GM19328 (cell line): Measurements from ENCODE around the gene KRTAP10-12.

Experiments
- ATAC-seq: cut with Tn5 transposase; IDR thresholded peaks from one replicate; pipeline ENCODE4 v1.9.1; 2021; ENCODE audit warnings: mild to moderate bottlenecking, moderate library complexity; ENCODE audit not compliant: unreplicated experiment

The KRTAP10-12 gene

GRCh38 chr21:44730951-44731579 is 34.1 kb downstream of the KRTAP10-12 start:
- ATAC-seq, result no peak

- no peak for ATAC-seq
These were observed 35.3 kb downstream of the KRTAP10-12 start for GRCh38 chr21:44732263-44732662.

GRCh38 chr21:44732956-44733355 is 36.0 kb downstream of the KRTAP10-12 start:
- ATAC-seq, result no peak

GRCh38 chr21:44734026-44734745 is 37.2 kb downstream of the KRTAP10-12 start:
- ATAC-seq, result no peak

GRCh38 chr21:44734841-44735240 is 37.9 kb downstream of the KRTAP10-12 start:
- no peak for ATAC-seq

GRCh38 chr21:44735821-44736220 is 38.8 kb downstream of the KRTAP10-12 start:
- ATAC-seq, result no peak

GRCh38 chr21:44736291-44737004 is 39.5 kb downstream of the KRTAP10-12 start:
- ATAC-seq, result no peak

- no peak for ATAC-seq
These were observed 40.9 kb downstream of the KRTAP10-12 start for GRCh38 chr21:44737706-44738354.

- ATAC-seq, result no peak
These were observed 41.6 kb downstream of the KRTAP10-12 start for GRCh38 chr21:44738621-44739020.

- no peak for ATAC-seq
These were observed 42.3 kb downstream of the KRTAP10-12 start for GRCh38 chr21:44739316-44739715.

- no peak for ATAC-seq
These were observed 43.8 kb downstream of the KRTAP10-12 start for GRCh38 chr21:44740742-44741141.

- ATAC-seq, result no peak
These were observed 44.9 kb downstream of the KRTAP10-12 start for GRCh38 chr21:44741921-44742320.

- ATAC-seq, result no peak
These were observed 45.6 kb downstream of the KRTAP10-12 start for GRCh38 chr21:44742418-44743153.
